AG04450 (cell line): ENCODE measurements around the gene CALHM3. TPM values are rescaled to one million over a fixed set of nuclear protein-coding genes. Genes with fewer than 3 reads are reported as not detected.

ENCODE experiments used
- CTCF ChIA-PET: fragments of 300-600, 350-600 bp; formaldehyde crosslinking; extraction: SDS; loops from one replicate; lab custom pipeline; 2022; ENCODE audit warnings: antibody characterized with exemption, inconsistent platforms; lab: Charles Lee
- POLR2A ChIA-PET: fragments of 350-600 bp; formaldehyde crosslinking; extraction: SDS; loops from one replicate; lab custom pipeline; 2021; ENCODE audit warnings: antibody characterized with exemption, inconsistent platforms; lab: Yijun Ruan, JAX
- DNase-seq: peaks from one replicate; pipeline ENCODE4 v3.0.0-alpha.2; 2011; ENCODE audit warnings: low read depth, low spot score
- H3K27ac ChIP-seq: one replicate; pipeline ENCODE4 v1.5.1; 2012; ENCODE audit warnings: low read depth, low read length, control low read depth
- H3K27me3 ChIP-seq: one replicate; pipeline ENCODE4 v1.6.0; 2012; ENCODE audit warnings: low read length; ENCODE audit not compliant: control insufficient read depth, insufficient read depth
- H3K4me3 ChIP-seq: 2 replicates; pipeline ENCODE4 v1.5.1; 2011; ENCODE audit warnings: mild to moderate bottlenecking, low read depth, low read length, control low read depth
- H3K9me3 ChIP-seq: 2 replicates; pipeline ENCODE4 v1.5.1; 2012; ENCODE audit warnings: low read length; ENCODE audit not compliant: control insufficient read depth, insufficient read depth
- polyA plus RNA-seq: library from polyadenylated mRNA; depleted of rRNA; stranded (reverse); fragments of >200 nt; gene quantifications from 2 replicates; pipeline ENCODE4 v1.2.3, GENCODE V29; 2011
- TF ChIP-seq, protein P1 (sequence below): IDR thresholded peaks from 2 replicates; pipeline ENCODE4 v1.5.1; 2011; ENCODE audit warnings: low read depth, low read length, control low read depth, inconsistent platforms

CALHM3 gene
- polyA plus RNA-seq, 1 experiment, result not detected

DNA sequence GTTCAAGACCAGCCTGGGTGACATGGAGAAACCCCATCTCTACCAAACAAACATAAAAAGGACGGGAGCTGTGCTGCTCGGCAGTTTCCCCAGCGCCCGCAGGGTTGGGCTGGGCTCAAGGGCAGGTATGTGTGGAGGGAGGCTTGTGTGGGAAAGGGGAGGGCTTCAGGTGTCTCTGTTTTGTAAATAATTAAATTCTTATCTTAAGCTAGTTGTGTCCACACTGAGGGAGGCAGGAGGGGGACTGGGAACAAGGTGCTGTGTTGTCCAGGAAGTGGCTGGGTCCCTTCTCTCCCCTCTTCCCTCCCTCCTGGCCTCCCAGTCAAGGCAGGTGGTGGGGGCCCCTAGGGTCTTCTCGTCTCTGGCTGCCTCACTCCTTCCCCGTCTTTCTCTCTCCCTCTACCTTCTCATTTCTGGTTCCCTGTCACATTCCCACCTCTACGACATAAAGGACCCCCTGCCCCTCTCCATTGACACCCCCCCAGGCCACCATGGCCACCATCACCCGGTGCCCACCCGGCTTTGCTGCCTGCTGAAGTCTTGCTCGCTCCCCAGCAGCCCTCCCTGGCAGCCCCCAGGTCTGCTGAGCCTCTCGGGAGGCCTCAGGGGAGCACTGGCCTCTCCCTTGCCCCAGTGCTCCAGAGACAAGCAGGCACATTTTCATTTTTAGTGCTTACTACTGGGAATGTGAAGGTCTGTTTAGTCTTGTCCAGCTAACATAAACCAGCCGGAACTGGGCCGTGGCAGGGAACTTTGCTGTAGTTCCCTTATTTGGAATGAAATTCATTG is 33.7 kb upstream of the CALHM3 start:
- ChIA-PET POLR2A (no interaction called here), CTCF (no interaction called here)
- Histone ChIP-seq H3K27ac (no peak overlapping the region), H3K27me3 (peaks cover 56% of the 10 kb centered on the region), H3K9me3 (peaks cover 3% of the 10 kb centered on the region; the same call in 1 of the 2 replicates), H3K4me3 (no peak overlapping the region)
- TF ChIP-seq, protein P1, sequence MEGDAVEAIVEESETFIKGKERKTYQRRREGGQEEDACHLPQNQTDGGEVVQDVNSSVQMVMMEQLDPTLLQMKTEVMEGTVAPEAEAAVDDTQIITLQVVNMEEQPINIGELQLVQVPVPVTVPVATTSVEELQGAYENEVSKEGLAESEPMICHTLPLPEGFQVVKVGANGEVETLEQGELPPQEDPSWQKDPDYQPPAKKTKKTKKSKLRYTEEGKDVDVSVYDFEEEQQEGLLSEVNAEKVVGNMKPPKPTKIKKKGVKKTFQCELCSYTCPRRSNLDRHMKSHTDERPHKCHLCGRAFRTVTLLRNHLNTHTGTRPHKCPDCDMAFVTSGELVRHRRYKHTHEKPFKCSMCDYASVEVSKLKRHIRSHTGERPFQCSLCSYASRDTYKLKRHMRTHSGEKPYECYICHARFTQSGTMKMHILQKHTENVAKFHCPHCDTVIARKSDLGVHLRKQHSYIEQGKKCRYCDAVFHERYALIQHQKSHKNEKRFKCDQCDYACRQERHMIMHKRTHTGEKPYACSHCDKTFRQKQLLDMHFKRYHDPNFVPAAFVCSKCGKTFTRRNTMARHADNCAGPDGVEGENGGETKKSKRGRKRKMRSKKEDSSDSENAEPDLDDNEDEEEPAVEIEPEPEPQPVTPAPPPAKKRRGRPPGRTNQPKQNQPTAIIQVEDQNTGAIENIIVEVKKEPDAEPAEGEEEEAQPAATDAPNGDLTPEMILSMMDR, result no peak
- DNase-seq, result no peak

DNA sequence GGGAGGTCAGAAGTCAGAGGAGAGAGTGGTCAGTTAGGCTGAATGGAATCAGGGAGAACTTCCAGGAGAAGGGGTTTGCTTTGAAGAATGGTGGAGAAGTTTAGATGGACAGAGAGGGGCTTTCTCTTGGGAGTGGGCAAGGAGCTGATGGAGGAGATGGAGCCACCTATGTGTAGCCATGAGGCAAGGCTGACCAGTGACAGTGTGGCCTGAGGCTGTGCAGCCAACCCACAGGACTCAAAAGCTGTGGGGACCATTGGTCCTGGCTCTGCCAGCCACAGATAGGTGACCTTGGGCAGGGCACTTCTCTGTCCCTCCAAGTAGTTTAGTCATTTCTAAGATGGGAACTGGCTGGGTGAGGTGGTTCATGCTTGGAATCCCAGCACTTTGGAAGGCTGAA is 33.1 kb upstream of the CALHM3 start:
- Histone ChIP-seq H3K27me3 (peaks cover 62% of the 10 kb centered on the region), H3K9me3 (peaks cover 3% of the 10 kb centered on the region; the same call in 1 of the 2 replicates), H3K27ac (no peak overlapping the region), H3K4me3 (no peak overlapping the region)
- TF ChIP-seq, protein P1, result no peak
- POLR2A ChIA-PET, result no interaction called here
- CTCF ChIA-PET, result no interaction called here
- no peak for DNase-seq

DNA sequence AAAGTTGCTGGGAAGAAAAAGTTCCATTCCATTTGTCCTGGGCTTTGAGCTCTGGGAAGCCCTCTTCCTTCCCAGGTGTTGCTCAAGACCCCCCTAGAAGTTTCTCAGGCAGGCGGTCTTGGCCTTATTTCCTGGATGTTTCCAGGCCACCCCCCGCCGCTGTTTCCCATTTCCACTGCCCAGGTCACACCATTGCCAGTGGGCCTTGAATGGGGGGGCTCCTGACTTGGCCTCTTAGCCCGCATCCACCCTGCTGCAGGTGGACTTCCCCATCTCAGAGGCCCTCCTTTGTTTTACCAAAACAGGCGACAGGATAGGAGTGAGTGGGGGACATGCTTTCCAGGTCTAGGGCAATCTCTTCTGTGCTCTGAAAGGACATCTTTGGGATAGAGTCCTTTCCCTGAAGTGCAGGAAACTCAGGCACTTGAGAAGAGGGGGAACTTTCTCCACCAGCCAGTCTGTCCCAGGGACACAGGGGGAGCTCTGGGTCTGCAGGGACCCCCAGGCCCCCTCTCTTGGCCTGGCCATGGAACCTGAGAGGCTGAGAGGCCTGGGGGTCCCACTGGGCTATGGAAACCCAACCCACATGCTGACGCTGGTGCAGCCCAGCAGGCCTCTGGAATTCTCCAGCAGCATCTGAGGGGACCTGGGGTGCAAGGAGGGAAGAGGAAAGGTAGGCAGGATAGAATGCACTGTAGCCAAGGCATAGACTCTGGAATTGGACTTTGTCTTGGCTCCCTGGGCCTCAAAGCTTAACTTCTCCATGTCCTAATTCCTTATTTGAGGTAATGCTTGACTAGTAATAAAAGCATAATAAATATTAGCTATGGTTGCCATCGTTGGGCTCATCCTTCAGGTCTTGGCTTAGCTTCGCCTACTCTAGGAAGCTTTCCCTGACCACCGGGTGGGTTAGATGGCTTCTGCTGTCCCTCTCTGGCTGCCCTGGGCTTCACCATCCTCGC is 32.0 kb upstream of the CALHM3 start:
- ChIA-PET POLR2A (no interaction called here), CTCF (no interaction called here)
- no peak for DNase-seq
- H3K4me3 ChIP-seq, result no peak overlapping the region
- peaks cover 71% of the 10 kb centered on the region for H3K27me3 ChIP-seq
- H3K9me3 ChIP-seq, result peaks cover 3% of the 10 kb centered on the region; the same call in 1 of the 2 replicates
- TF ChIP-seq, protein P1, result no peak
- H3K27ac ChIP-seq, result no peak overlapping the region

DNA sequence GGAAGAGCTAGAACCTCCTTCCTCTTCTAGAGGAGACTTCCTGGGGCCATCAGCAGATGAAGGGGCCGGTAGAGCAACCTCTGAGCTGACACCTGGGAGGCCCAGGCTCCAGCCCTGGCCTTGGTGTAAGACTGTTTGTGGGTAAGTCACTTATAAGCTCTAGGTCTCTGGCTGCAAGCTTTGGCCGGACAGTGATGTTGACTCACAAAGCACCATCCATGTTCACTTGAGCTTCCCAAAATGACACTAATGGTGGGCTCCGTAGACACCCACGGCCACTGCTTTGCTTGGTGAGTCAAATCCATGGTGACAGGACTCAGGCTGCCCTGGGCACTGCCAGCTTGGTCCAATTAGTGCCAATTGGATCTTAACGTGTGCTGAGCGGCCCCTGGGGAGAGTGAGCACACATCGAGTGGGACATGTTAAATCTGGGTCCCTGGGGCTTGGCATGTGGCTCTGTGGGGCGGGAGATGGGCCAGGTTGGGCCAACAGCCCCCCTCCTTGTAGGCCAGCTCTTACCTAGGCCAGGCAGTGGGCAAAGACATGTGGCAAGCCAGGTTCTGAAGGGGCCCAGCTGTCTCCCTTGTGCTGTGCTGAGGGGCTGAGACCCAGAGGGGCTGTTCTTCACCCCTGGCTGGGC is 31.1 kb upstream of the CALHM3 start:
- DNase-seq, result no peak
- POLR2A ChIA-PET, result no interaction called here
- TF ChIP-seq, protein P1, result no peak
- Histone ChIP-seq H3K4me3 (no peak overlapping the region), H3K27ac (no peak overlapping the region), H3K27me3 (peaks cover 79% of the 10 kb centered on the region), H3K9me3 (peaks cover 3% of the 10 kb centered on the region; the same call in 1 of the 2 replicates)
- CTCF ChIA-PET, result no interaction called here
